ENCODE results near the gene LZTR1. TPM values are rescaled to one million over a fixed set of nuclear protein-coding genes. Genes with fewer than 3 reads are reported as not detected.
A peak's percentile ranks its signal among the peaks of the same experiment; 100 is the strongest.

LZTR1 gene
- total and polyA plus RNA-seq, 8 donors, result 43.0 to 71.9 (median 58.3) TPM

- intact Hi-C loops (cut with DNase I), result no loop called here
- ATAC-seq (no peak), DNase-seq (no peak)
- Histone ChIP-seq H3K27ac (no peak overlapping the region), H3K4me1 (peaks cover 14 to 26% of the 10 kb centered on the region in 2 donors), H3K36me3 (peaks cover 0 to 46% of the 10 kb centered on the region in 2 donors), H3K9me3 (no peaks in the 10 kb centered on the region), H3K27me3 (no peaks in the 10 kb centered on the region), H3K4me3 (no peak overlapping the region)
- TF ChIP-seq CTCF (IDR thresholded peaks at IDR 0.05), result no peak
These were observed 33.6 kb upstream of the LZTR1 start for GRCh38 chr22:20948450-20948849.

DNA sequence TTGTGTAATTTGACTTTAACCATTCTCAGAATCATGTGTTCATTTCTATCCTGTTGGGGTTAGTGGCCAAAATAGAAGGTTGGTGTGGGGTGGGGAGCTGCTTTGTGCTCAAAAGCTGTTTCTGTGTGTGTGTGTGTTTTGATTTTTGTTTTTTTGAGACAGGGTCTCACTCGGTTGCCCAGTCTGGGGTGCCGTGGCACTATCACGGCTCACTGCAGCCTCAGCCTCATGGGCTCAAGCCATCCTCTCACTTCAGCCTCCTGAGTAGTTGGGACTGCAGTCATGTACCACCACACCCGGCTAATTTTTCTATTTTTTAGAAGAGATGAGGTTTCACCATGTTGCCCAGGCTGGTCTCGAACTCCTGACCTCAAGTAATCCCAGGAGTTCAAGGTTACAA lies 33.1 kb upstream of the LZTR1 start:
- Histone ChIP-seq H3K4me3 (no peak overlapping the region), H3K9me3 (no peaks in the 10 kb centered on the region), H3K27ac (no peak overlapping the region), H3K27me3 (no peaks in the 10 kb centered on the region), H3K36me3 (peaks cover 0 to 51% of the 10 kb centered on the region in 2 donors), H3K4me1 (peaks cover 14 to 29% of the 10 kb centered on the region in 2 donors)
- intact Hi-C loops (cut with DNase I), result no loop called here
- ATAC-seq (no peak), DNase-seq (no peak)
- TF ChIP-seq CTCF (IDR thresholded peaks at IDR 0.05), result no peak

DNA sequence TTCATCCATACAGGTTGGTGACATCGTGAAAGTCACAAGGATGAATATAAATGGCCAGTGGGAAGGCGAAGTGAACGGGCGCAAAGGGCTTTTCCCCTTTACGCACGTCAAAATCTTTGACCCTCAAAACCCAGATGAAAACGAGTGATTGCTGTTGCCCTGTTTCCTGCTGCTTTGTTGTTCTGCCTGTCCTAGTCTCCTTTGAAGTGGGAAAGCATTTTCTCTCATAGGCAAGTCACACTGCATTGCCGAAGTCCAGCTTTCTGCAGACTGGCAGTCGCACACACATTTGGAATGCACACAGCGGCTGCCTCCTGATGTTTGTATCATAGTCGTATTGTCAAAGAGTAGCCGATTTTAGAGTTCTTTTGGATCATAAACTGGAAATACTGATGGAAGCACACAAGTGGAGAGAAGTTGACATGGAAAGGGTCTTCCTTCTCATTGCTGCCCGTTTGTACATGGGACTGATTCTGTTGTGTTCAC lies 32.4 kb upstream of the LZTR1 start:
- H3K4me3 ChIP-seq, result no peak overlapping the region
- peaks cover 0 to 51% of the 10 kb centered on the region in 2 donors for H3K36me3 ChIP-seq
- no peaks in the 10 kb centered on the region for H3K27me3 ChIP-seq
- intact Hi-C loops (cut with DNase I), result no loop called here
- no peaks in the 10 kb centered on the region for H3K9me3 ChIP-seq
- TF ChIP-seq CTCF (IDR thresholded peaks at IDR 0.05), result no peak
- H3K4me1 ChIP-seq, result peaks cover 14 to 22% of the 10 kb centered on the region in 2 donors
- ATAC-seq, result no peak
- no peak overlapping the region for H3K27ac ChIP-seq
- no peak for DNase-seq

DNA sequence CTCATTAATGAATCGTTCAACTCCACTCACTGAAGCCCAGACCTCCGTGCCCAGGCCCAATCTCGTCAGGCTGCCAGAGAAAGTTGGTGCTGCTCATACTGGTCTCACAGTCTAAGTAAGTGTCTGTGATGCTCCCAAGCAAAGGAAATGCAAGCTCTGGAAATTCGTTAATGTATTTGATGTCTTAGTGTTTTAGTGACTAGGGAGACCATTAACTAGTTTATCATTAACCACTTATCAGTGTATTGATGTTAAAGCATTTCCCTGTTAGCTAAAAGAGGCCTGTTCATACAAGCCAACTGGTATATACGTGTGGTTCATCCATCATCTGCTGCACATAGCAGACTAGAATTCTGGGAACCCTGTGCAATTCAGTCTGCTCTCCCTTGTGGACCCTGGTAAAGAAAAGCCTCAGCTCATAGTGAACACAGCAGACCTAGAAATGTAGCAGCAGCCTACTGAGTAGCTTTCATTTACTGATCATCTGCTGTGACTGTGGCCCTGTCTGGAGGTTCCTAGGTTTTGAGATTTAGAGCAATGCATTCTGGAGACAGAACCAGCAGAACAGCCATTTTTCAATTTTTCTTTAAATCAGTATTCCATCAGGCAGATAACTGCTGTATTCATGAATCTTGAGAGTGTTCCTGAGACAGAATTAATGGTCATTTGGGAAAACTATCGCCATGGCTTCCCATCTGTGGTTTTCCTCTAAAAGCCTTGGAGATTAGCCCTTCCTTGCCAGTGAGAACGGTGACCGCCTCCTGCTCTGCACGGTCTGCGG lies 30.8 kb upstream of the LZTR1 start:
- H3K36me3 ChIP-seq, result peaks cover 0 to 51% of the 10 kb centered on the region in 2 donors
- H3K27ac ChIP-seq, result no peak overlapping the region
- no peak for TF ChIP-seq CTCF (IDR thresholded peaks at IDR 0.05)
- intact Hi-C loops (cut with DNase I), result no loop called here
- peak; percentile 20 for ATAC-seq
- no peak for DNase-seq
- peaks cover 0 to 1% of the 10 kb centered on the region in 2 donors for H3K27me3 ChIP-seq
- H3K4me3 ChIP-seq, result no peak overlapping the region
- peaks cover 6 to 11% of the 10 kb centered on the region in 2 donors for H3K4me1 ChIP-seq
- no peaks in the 10 kb centered on the region for H3K9me3 ChIP-seq

DNA sequence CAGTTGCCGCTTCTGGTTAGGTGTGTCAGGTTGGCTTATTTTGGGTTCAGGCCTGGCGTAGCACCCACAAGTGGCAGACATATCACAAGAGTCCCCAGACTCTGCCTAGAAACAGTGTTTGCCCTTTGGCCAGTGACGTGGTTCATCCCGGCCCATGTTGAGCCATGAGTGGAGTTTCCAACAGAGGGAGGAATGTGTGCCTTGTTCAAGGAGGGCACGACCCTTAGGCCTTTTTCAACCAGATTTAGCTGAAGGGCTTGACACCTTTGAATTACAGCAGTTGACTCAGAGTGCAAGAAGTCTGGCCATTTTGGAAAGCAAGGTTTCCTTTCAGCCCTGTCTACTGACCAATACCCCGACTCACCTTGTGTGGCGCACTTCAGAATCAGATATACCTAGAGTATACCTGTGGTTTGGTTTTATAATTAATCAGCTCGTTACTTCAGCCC lies 30.1 kb upstream of the LZTR1 start:
- Histone ChIP-seq H3K4me3 (no peak overlapping the region), H3K9me3 (no peaks in the 10 kb centered on the region)
- intact Hi-C loops (cut with DNase I), result no loop called here

More for the DNA sequence above, 30.1 kb upstream of the LZTR1 start:
- ATAC-seq (no peak), DNase-seq (no peak)
- TF ChIP-seq CTCF (IDR thresholded peaks at IDR 0.05), result no peak
- Histone ChIP-seq H3K27ac (no peak overlapping the region), H3K4me1 (peaks cover 2 to 15% of the 10 kb centered on the region in 2 donors), H3K27me3 (peaks cover 0 to 7% of the 10 kb centered on the region in 2 donors), H3K36me3 (peaks cover 0 to 51% of the 10 kb centered on the region in 2 donors)

All from left lung (tissue), 10 donors.